ENCODE results near the gene RALGAPA1.

DNA sequence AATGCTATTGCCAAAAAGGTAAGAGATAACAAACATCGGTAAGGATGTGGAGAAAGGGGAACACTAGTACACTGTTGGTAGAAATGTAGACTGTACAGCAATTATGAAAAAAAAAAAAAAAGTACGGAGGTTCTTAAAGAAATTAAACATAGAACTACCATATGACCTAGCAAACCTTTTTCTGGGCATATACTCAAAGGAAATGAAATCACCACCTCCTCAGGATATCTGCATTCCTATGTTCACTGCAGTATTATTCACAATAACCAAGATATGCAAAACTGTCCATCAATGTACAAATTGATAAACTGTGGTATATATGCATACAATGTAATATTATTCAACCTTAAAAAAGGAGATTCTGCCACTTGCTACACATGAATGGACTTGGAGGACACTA, 214.5 kb downstream of the RALGAPA1 start:
- TF ChIP-seq POLR2A (IDR thresholded peaks at IDR 0.05) = no peak
- TF ChIP-seq, protein P1, sequence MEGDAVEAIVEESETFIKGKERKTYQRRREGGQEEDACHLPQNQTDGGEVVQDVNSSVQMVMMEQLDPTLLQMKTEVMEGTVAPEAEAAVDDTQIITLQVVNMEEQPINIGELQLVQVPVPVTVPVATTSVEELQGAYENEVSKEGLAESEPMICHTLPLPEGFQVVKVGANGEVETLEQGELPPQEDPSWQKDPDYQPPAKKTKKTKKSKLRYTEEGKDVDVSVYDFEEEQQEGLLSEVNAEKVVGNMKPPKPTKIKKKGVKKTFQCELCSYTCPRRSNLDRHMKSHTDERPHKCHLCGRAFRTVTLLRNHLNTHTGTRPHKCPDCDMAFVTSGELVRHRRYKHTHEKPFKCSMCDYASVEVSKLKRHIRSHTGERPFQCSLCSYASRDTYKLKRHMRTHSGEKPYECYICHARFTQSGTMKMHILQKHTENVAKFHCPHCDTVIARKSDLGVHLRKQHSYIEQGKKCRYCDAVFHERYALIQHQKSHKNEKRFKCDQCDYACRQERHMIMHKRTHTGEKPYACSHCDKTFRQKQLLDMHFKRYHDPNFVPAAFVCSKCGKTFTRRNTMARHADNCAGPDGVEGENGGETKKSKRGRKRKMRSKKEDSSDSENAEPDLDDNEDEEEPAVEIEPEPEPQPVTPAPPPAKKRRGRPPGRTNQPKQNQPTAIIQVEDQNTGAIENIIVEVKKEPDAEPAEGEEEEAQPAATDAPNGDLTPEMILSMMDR (IDR thresholded peaks at IDR 0.05) = no peak

Measured in right lobe of liver (tissue), 4 donors.